ENCODE data around the gene CHTOP.

CHTOP gene

GRCh38 chr1:153627715-153628626, 5.9 kb upstream of the CHTOP start, which contains the start of gene S100A1 (continued):
- TF ChIP-seq, protein P1, sequence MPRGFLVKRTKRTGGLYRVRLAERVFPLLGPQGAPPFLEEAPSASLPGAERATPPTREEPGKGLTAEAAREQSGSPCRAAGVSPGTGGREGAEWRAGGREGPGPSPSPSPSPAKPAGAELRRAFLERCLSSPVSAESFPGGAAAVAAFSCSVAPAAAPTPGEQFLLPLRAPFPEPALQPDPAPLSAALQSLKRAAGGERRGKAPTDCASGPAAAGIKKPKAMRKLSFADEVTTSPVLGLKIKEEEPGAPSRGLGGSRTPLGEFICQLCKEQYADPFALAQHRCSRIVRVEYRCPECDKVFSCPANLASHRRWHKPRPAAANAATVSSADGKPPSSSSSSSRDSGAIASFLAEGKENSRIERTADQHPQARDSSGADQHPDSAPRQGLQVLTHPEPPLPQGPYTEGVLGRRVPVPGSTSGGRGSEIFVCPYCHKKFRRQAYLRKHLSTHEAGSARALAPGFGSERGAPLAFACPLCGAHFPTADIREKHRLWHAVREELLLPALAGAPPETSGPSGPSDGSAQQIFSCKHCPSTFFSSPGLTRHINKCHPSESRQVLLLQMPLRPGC (tag by site-specific recombination; IDR thresholded peaks at IDR 0.05), result no peak
- TF ChIP-seq SP3 (tag by site-specific recombination; IDR thresholded peaks at IDR 0.05) (peak; percentile 13; the same call in 1 of the 2 replicates), ZBTB8A (tag by site-specific recombination; IDR thresholded peaks at IDR 0.05) (0 out of 2 replicates have a peak, but pooled peaks have one; percentile 5), GLIS1 (tag by site-specific recombination; IDR thresholded peaks at IDR 0.05) (peak; percentile 53; the same call in 1 of the 2 replicates), HIC1 (tag by site-specific recombination; IDR thresholded peaks at IDR 0.05) (0 out of 2 replicates have a peak, but pooled peaks have one; percentile 6), ZNF561 (tag by site-specific recombination; IDR thresholded peaks at IDR 0.05; ENCODE audit: borderline replicate concordance) (peak; percentile 9; the same call in 1 of the 2 replicates), ZBTB10 (tag by site-specific recombination; IDR thresholded peaks at IDR 0.05) (0 out of 2 replicates have a peak, but pooled peaks have one; percentile 40)
- TF ChIP-seq, protein P2, sequence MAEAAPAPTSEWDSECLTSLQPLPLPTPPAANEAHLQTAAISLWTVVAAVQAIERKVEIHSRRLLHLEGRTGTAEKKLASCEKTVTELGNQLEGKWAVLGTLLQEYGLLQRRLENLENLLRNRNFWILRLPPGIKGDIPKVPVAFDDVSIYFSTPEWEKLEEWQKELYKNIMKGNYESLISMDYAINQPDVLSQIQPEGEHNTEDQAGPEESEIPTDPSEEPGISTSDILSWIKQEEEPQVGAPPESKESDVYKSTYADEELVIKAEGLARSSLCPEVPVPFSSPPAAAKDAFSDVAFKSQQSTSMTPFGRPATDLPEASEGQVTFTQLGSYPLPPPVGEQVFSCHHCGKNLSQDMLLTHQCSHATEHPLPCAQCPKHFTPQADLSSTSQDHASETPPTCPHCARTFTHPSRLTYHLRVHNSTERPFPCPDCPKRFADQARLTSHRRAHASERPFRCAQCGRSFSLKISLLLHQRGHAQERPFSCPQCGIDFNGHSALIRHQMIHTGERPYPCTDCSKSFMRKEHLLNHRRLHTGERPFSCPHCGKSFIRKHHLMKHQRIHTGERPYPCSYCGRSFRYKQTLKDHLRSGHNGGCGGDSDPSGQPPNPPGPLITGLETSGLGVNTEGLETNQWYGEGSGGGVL (tag by site-specific recombination; IDR thresholded peaks at IDR 0.05), result 0 out of 2 replicates have a peak, but pooled peaks have one; percentile 31

- ChIA-PET POLR2A (interaction anchor here (1.9 to 2.9 kb wide), 4 partner anchors 16 to 43 kb away, joined by 11 to 24 read pairs (median 16); partner anchors contain the start of genes S100A16 and SNAPIN), CTCF (interaction anchor here (0.7 to 7.4 kb wide), 12 partner anchors 10 to 276 kb away, joined by 4 to 54 read pairs (median 17); partner anchors contain the start of genes S100A14 and S100A16)
- Histone ChIP-seq H3K9me3 (ENCODE audit: control insufficient read depth, insufficient read depth, low read depth, low read length) (no peaks in the 10 kb centered on the region), H3K36me3 (ENCODE audit: control insufficient read depth in 2 of 2, insufficient read depth in 1 of 2, low read length in 2 of 2) (peaks cover 0 to 20% of the 10 kb centered on the region in 2 experiments; a peak in 2 of 3 replicates), H3K4me1 (ENCODE audit: control insufficient read depth, insufficient read depth, low read length) (0 out of 2 replicates have a peak, but pooled peaks cover 3% of the 10 kb centered on the region), H3K27ac (ENCODE audit: extremely low read depth, low read depth, low read length) (no peak overlapping the region), H3K4me3 (ENCODE audit: low read depth, low read length) (no peak overlapping the region)
- TF ChIP-seq BCL6B (tag by site-specific recombination; IDR thresholded peaks at IDR 0.05) (no peak), KLF8 (tag by site-specific recombination; IDR thresholded peaks at IDR 0.05) (no peak), GLIS2 (tag by site-specific recombination; IDR thresholded peaks at IDR 0.05) (peak; percentile 19; the same call in 1 of the 2 replicates), ZNF121 (tag by site-specific recombination; IDR thresholded peaks at IDR 0.05) (no peak), ZNF747 (tag by site-specific recombination; IDR thresholded peaks at IDR 0.05) (no peak), EGR2 (tag by site-specific recombination; IDR thresholded peaks at IDR 0.05; ENCODE audit: low read depth) (peak; percentile 49; the same call in 1 of the 2 replicates), ZNF426 (tag by site-specific recombination; IDR thresholded peaks at IDR 0.05) (no peak), TRIM28 (IDR thresholded peaks at IDR 0.05; ENCODE audit: borderline replicate concordance, low read length) (no peak), ZNF548 (tag by site-specific recombination; IDR thresholded peaks at IDR 0.05) (no peak), GLIS1 (tag by site-specific recombination; IDR thresholded peaks at IDR 0.05) (peak; percentile 75), HIC1 (tag by site-specific recombination; IDR thresholded peaks at IDR 0.05) (0 out of 2 replicates have a peak, but pooled peaks have one; percentile 38), ZNF341 (tag by site-specific recombination; IDR thresholded peaks at IDR 0.05; ENCODE audit: low read depth) (peak; percentile 43; the same call in 1 of the 2 replicates), WT1 (tag by site-specific recombination; IDR thresholded peaks at IDR 0.05) (no peak), ZNF324 (tag by site-specific recombination; IDR thresholded peaks at IDR 0.05) (no peak)
Measured at GRCh38 chr1:153628638-153629342, 5.1 kb upstream of the CHTOP start.
